Ishikawa (cell line): ENCODE data around the gene RNF224.
A peak's percentile ranks its signal among the peaks of the same experiment; 100 is the strongest.

Experiments used
- REST ChIP-seq: IDR thresholded peaks from 2 replicates; pipeline ENCODE4 v1.6.1; 2012; ENCODE audit warnings: low read depth, mild to moderate bottlenecking
- TEAD4 ChIP-seq: IDR thresholded peaks from 2 replicates; pipeline ENCODE4 v1.6.1; 2012
- YY1 ChIP-seq: IDR thresholded peaks from 2 replicates; pipeline ENCODE4 v1.6.1; 2012; ENCODE audit warnings: low read depth
- ZBTB7A ChIP-seq: IDR thresholded peaks from 2 replicates; pipeline ENCODE4 v1.6.1; 2012; ENCODE audit warnings: low read depth

- TF ChIP-seq REST (no peak), TEAD4 (no peak), YY1 (no peak), ZBTB7A (peak; percentile 62; the same call in 1 of the 2 replicates)
Observed at GRCh38 chr9:137222190-137223077, 4.9 kb upstream of the RNF224 start, which contains the start of gene RNF208.
